GM18499 (cell line): Measurements from ENCODE around the gene TGFB2.

ENCODE experiments used
- ATAC-seq: cut with Tn5 transposase; IDR thresholded peaks from one replicate; pipeline ENCODE4 v1.9.1; 2021; ENCODE audit warnings: moderate number of reproducible peaks; ENCODE audit not compliant: insufficient read depth, unreplicated experiment

TGFB2 gene

GRCh38 chr1:218413179-218413578 lies 68.0 kb downstream of the TGFB2 start:
- ATAC-seq: no peak

- ATAC-seq: no peak
These were observed 69.1 kb downstream of the TGFB2 start for GRCh38 chr1:218414060-218414728.

- ATAC-seq: no peak
These were observed 70.6 kb downstream of the TGFB2 start for GRCh38 chr1:218415726-218416125.

GRCh38 chr1:218421531-218421930 lies 76.4 kb downstream of the TGFB2 start:
- no peak for ATAC-seq

- no peak for ATAC-seq
These were observed 79.4 kb downstream of the TGFB2 start for GRCh38 chr1:218424502-218424901.

GRCh38 chr1:218425647-218426342 lies 80.7 kb downstream of the TGFB2 start:
- no peak for ATAC-seq

- no peak for ATAC-seq
These were observed 81.2 kb downstream of the TGFB2 start for GRCh38 chr1:218426343-218426657.

GRCh38 chr1:218429301-218429700 lies 84.2 kb downstream of the TGFB2 start:
- ATAC-seq: no peak

- no peak for ATAC-seq
These were observed 85.2 kb downstream of the TGFB2 start for GRCh38 chr1:218430346-218430745.

- no peak for ATAC-seq
These were observed 85.7 kb downstream of the TGFB2 start for GRCh38 chr1:218430822-218431221.

- no peak for ATAC-seq
These were observed 86.3 kb downstream of the TGFB2 start for GRCh38 chr1:218431476-218431875.

- ATAC-seq: no peak
These were observed 88.6 kb downstream of the TGFB2 start for GRCh38 chr1:218433744-218434143.

GRCh38 chr1:218435528-218435927 lies 90.4 kb downstream of the TGFB2 start:
- no peak for ATAC-seq

GRCh38 chr1:218436346-218436745 lies 91.2 kb downstream of the TGFB2 start:
- no peak for ATAC-seq

- no peak for ATAC-seq
These were observed 91.9 kb downstream of the TGFB2 start for GRCh38 chr1:218436997-218437396.

- no peak for ATAC-seq
These were observed 94.6 kb downstream of the TGFB2 start for GRCh38 chr1:218439541-218440295.

GRCh38 chr1:218443255-218443654 lies 98.1 kb downstream of the TGFB2 start:
- ATAC-seq: no peak

- no peak for ATAC-seq
These were observed 99.0 kb downstream of the TGFB2 start for GRCh38 chr1:218444173-218444572.

- no peak for ATAC-seq
These were observed 99.5 kb downstream of the TGFB2 start for GRCh38 chr1:218444588-218444987.

- ATAC-seq: no peak
These were observed 102.0 kb downstream of the TGFB2 start for GRCh38 chr1:218447010-218447689.

GRCh38 chr1:218451415-218451814 lies 106.3 kb downstream of the TGFB2 start:
- ATAC-seq: no peak
